Measurements from ENCODE around the gene ARHGAP10. TPM values are rescaled to one million over a fixed set of nuclear protein-coding genes. Genes with fewer than 3 reads are reported as not detected.

Gene ARHGAP10
- total RNA-seq, 1 donor from 2014 or later: 20.2 TPM

DNA sequence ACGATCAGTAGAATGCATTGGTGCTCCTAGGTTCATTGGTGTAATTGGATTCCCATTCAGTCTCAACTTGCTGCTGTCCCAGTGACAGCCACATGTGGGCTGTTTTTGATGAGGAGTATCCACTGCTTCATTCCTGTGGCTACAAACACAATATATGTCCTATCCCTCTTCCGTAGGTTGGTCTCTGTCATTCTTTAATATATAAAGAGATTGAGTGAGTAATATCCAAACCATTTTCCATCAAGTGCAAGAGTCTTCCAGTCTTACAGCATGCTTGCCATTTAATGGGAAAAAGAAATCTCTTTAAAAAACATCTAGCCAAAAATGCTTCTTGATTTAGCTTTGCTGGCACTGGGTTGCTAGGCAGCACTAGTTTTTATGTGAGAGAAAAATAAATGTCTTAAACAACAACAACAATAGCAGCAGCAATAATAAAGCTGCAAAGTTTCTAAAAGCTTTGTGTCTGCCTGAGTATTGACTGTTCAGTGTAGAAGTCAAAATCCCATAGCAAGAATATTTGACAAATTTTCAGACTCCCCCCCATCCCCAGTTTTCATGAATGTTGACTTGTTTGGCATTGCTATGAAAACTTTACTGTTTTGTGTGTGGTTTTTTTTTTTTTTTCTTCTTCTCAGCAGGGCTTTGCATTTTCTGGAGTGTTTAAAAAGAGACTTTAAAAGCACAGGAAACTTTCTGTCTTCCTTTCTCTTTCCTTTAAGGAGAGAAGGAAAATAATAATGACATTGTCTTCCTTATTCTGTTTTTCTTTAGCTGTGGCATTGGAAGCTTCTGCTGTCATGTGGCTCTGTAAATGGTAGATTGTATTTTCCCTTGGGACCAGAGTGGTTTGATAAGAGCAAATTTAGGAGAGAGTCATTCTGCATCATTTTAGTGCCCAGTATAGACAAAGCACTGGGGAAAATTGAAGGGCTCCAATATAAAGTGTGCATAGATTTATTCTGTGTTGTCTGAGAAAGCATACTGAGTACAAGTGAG, 244.3 kb downstream of the ARHGAP10 start:
- Histone ChIP-seq H3K36me3 (no peaks in the 10 kb centered on the region), H3K4me2 (no peak overlapping the region), H3F3A (ENCODE audit: low read depth) (no peaks in the 10 kb centered on the region), H3K27ac (no peak overlapping the region), H2AFZ (replicated peaks) (no peak overlapping the region), H3K9me3 (ENCODE audit: low read depth) (no peaks in the 10 kb centered on the region), H3K79me2 (ENCODE audit: low read depth) (no peaks in the 10 kb centered on the region), H3K4me3 (no peak overlapping the region), H3K9ac (no peak overlapping the region), H3K27me3 (no peaks in the 10 kb centered on the region), H4K20me1 (ENCODE audit: low read depth) (no peaks in the 10 kb centered on the region), H3K4me1 (no peaks in the 10 kb centered on the region)
- DNase-seq (ENCODE audit: low spot score): no peak
- peaks cover 13% of the 10 kb centered on the region for H3K36me3 Mint-ChIP-seq
- no peaks in the 10 kb centered on the region for H3K27me3 Mint-ChIP-seq (ENCODE audit: insufficient read depth, low read depth)
- no peak overlapping the region for H3K27ac Mint-ChIP-seq
- peaks cover 17% of the 10 kb centered on the region for H3K9me3 Mint-ChIP-seq
- peaks cover 6% of the 10 kb centered on the region for H3K4me1 Mint-ChIP-seq
- TF ChIP-seq, protein P1, sequence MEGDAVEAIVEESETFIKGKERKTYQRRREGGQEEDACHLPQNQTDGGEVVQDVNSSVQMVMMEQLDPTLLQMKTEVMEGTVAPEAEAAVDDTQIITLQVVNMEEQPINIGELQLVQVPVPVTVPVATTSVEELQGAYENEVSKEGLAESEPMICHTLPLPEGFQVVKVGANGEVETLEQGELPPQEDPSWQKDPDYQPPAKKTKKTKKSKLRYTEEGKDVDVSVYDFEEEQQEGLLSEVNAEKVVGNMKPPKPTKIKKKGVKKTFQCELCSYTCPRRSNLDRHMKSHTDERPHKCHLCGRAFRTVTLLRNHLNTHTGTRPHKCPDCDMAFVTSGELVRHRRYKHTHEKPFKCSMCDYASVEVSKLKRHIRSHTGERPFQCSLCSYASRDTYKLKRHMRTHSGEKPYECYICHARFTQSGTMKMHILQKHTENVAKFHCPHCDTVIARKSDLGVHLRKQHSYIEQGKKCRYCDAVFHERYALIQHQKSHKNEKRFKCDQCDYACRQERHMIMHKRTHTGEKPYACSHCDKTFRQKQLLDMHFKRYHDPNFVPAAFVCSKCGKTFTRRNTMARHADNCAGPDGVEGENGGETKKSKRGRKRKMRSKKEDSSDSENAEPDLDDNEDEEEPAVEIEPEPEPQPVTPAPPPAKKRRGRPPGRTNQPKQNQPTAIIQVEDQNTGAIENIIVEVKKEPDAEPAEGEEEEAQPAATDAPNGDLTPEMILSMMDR (IDR thresholded peaks at IDR 0.05): no peak
- TF ChIP-seq EZH2phosphoT487 (IDR thresholded peaks at IDR 0.05): no peak
- no peak for TF ChIP-seq EZH2 (IDR thresholded peaks at IDR 0.05)
- no peak overlapping the region for H3K4me3 Mint-ChIP-seq

DNA sequence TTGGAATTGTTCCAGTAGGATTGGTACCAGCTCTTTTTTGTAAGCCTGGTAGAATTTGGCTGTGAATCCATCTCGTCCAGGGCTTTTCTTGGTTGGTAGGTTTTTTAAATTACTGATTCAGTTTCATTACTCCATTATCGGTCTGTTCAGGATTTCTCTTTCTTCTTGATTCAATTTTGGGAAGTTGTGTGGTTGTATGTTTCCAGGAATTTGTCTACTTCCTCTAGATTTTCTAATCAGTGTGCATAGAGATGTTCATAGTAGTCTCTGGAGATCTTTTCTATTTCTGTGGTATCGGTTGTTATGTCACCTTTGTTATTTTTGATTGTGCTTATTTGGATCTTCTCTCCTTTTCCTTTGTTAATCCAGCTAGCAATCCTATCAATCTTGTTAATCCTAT, 248.7 kb downstream of the ARHGAP10 start:
- no peaks in the 10 kb centered on the region for H3K27me3 ChIP-seq
- H3K9ac ChIP-seq: no peak overlapping the region
- no peaks in the 10 kb centered on the region for H3K9me3 ChIP-seq (ENCODE audit: low read depth)
- peaks cover 4% of the 10 kb centered on the region for H3K27me3 Mint-ChIP-seq (ENCODE audit: insufficient read depth, low read depth)
- H3K4me3 Mint-ChIP-seq: no peak overlapping the region
- peaks cover 29% of the 10 kb centered on the region for H3K9me3 Mint-ChIP-seq
- H3K36me3 ChIP-seq: no peaks in the 10 kb centered on the region
- no peaks in the 10 kb centered on the region for H4K20me1 ChIP-seq (ENCODE audit: low read depth)
- no peak overlapping the region for H3K4me2 ChIP-seq
- no peak for DNase-seq (ENCODE audit: low spot score)
- no peak overlapping the region for H3K4me3 ChIP-seq
- H3K36me3 Mint-ChIP-seq: peaks cover 13% of the 10 kb centered on the region
- TF ChIP-seq EZH2phosphoT487 (IDR thresholded peaks at IDR 0.05) (no peak), EZH2 (IDR thresholded peaks at IDR 0.05) (no peak)
- TF ChIP-seq, protein P1 (IDR thresholded peaks at IDR 0.05): no peak
- H3K4me1 ChIP-seq: peaks cover 3% of the 10 kb centered on the region
- no peaks in the 10 kb centered on the region for H3K79me2 ChIP-seq (ENCODE audit: low read depth)
- no peak overlapping the region for H3K27ac ChIP-seq
- no peak overlapping the region for H3K27ac Mint-ChIP-seq
- no peak overlapping the region for H2AFZ ChIP-seq (replicated peaks)
- H3K4me1 Mint-ChIP-seq: peaks cover 9% of the 10 kb centered on the region
- no peaks in the 10 kb centered on the region for H3F3A ChIP-seq (ENCODE audit: low read depth)

DNA sequence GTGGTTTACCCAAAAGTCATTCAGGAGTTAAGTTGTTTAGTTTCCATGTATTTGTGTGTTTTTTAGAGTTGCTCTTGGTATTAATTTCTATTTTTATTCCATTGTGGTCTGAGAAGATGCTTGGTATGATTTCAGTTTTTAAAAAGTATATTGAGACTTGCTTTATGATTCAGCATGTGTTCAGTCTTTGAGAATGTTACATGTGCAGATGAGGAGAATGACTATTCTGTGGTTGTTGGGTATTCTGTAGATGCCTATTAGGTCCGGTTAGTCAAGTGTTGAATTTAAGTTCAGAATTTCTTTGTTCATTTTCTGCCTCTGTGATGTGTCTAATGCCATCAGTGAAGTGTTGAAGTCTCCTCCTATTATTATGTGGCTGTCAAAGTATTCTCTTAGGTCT, 249.4 kb downstream of the ARHGAP10 start:
- Histone ChIP-seq H3K9ac (no peak overlapping the region), H3K9me3 (ENCODE audit: low read depth) (no peaks in the 10 kb centered on the region), H3K36me3 (no peaks in the 10 kb centered on the region), H3K4me2 (no peak overlapping the region), H3F3A (ENCODE audit: low read depth) (no peaks in the 10 kb centered on the region), H3K79me2 (ENCODE audit: low read depth) (no peaks in the 10 kb centered on the region), H2AFZ (replicated peaks) (no peak overlapping the region), H4K20me1 (ENCODE audit: low read depth) (no peaks in the 10 kb centered on the region), H3K4me1 (peaks cover 10% of the 10 kb centered on the region), H3K27me3 (no peaks in the 10 kb centered on the region), H3K27ac (no peak overlapping the region), H3K4me3 (no peak overlapping the region)
- TF ChIP-seq, protein P1 (IDR thresholded peaks at IDR 0.05): no peak
- TF ChIP-seq EZH2phosphoT487 (IDR thresholded peaks at IDR 0.05) (no peak), EZH2 (IDR thresholded peaks at IDR 0.05) (no peak)
- H3K9me3 Mint-ChIP-seq: peaks cover 29% of the 10 kb centered on the region
- no peak overlapping the region for H3K4me3 Mint-ChIP-seq
- no peak overlapping the region for H3K27ac Mint-ChIP-seq
- H3K27me3 Mint-ChIP-seq (ENCODE audit: insufficient read depth, low read depth): peaks cover 4% of the 10 kb centered on the region
- H3K36me3 Mint-ChIP-seq: peaks cover 13% of the 10 kb centered on the region
- no peak for DNase-seq (ENCODE audit: low spot score)
- H3K4me1 Mint-ChIP-seq: peaks cover 10% of the 10 kb centered on the region

All from neural progenitor cell (in vitro differentiated cells).